ENCODE measurements around the gene MID2.
"Not testable (repeated sequence)": the region's sequence is repeated elsewhere in the genome, so short reads cannot be mapped to it uniquely, and the experiment has no call there.

The MID2 gene

DNA sequence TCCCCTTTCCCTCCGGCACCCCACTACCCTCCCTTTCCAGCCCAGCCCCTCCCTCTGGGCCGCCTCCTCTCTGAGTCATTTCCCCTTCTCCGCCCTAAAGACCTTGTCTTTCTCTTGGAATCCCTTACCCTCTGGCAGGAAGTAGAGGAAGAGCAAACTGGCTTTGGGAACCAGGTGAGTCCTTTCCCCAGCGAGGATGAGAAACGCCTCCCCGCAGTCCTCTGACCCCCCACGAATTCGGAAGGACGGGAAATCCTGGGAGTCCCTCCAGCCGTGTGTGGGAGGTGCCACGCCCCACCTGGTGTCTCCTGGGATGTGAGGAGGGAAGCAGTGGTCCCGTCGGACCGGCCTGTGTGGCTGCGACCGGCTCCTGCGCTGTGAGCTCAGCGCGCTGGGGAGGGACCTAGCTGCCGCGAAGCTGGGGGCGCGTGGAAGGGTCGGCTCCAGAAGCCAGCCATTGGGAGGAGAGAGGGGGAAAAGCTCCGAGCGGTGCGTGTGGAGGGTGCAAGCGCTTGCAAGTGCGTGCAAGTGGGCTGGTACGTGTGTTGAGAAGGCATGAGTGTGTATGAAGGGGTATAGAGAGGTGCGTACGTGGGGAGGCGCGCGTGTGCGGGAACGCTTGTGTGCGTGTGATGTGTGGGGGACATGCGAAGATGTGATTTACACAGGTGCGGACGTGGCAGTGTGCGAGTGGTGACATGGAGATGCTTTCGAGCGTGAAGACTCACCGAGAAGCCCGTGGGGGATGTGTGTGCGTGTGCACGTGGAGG lies 110.2 kb downstream of the MID2 start:
- peaks cover 33% of the 10 kb centered on the region for H3K9me3 Mint-ChIP-seq
- H3K36me3 Mint-ChIP-seq (ENCODE audit: low read depth): no peaks in the 10 kb centered on the region
- H3K4me1 Mint-ChIP-seq: peaks cover 5% of the 10 kb centered on the region
- H3K27me3 Mint-ChIP-seq (ENCODE audit: low read depth, poor library complexity): peaks cover 33% of the 10 kb centered on the region
- peak overlapping the region; percentile 78 for H3K4me3 Mint-ChIP-seq
- DNase-seq: peak; percentile 14
- TF ChIP-seq CTCF (IDR thresholded peaks at IDR 0.05): no peak
- no peak overlapping the region for H3K27ac Mint-ChIP-seq

GRCh38 chrX:107936434-107936730 lies 110.7 kb downstream of the MID2 start:
- peak overlapping the region; percentile 78 for H3K4me3 Mint-ChIP-seq
- H3K27ac Mint-ChIP-seq: no peak overlapping the region
- H3K4me1 Mint-ChIP-seq: peaks cover 5% of the 10 kb centered on the region
- H3K36me3 Mint-ChIP-seq (ENCODE audit: low read depth): no peaks in the 10 kb centered on the region
- H3K9me3 Mint-ChIP-seq: peaks cover 33% of the 10 kb centered on the region
- peaks cover 33% of the 10 kb centered on the region for H3K27me3 Mint-ChIP-seq (ENCODE audit: low read depth, poor library complexity)
- TF ChIP-seq CTCF (IDR thresholded peaks at IDR 0.05): no peak
- DNase-seq: no peak

DNA sequence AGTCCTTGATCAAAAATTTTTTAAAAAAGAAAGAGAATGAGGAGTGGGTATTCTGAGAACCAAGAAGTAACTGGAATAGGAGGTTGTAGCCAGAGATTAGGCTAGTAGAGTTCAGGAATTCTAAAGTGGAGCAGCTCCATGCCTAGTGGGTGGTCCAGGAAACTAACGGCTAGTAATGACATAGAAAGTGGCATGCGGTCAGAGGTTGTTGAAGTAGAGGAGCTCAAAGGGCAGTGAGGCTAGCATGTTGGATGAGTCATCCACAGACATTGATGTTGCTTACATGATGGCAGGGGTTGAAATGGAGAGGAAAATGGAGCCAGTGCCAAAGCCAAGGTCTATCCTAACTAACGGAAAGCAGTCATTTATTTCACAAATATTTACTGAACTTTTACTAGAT lies 114.4 kb downstream of the MID2 start:
- Mint-ChIP-seq H3K27me3 (ENCODE audit: low read depth, poor library complexity) (peaks cover 18% of the 10 kb centered on the region), H3K27ac (no peak overlapping the region), H3K36me3 (ENCODE audit: low read depth) (no peaks in the 10 kb centered on the region), H3K4me3 (no peak overlapping the region), H3K9me3 (peaks cover 30% of the 10 kb centered on the region), H3K4me1 (peaks cover 5% of the 10 kb centered on the region)
- TF ChIP-seq CTCF (IDR thresholded peaks at IDR 0.05): no peak
- DNase-seq: no peak

DNA sequence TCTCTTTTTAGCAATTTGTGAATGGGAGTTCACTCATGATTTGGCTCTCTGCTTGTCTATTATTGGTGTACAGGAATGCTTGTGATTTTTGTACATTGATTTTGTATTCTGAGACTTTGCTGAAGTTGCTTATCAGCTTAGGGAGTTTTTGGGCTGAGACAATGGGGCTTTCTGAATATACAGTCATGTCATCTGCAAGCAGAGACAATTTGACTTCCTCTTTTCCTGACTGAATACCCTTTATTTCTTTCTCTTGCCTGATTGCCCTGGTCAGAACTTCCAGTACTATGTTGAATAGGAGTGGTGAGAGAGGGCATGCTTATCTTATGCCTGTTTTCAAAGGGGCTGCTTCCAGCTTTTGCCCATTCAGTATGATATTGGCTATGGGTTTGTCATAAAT lies 129.7 kb downstream of the MID2 start:
- H3K9me3 Mint-ChIP-seq: peaks cover 49% of the 10 kb centered on the region
- not testable (repeated sequence) for H3K27ac Mint-ChIP-seq; H3K4me1 Mint-ChIP-seq; H3K27me3 Mint-ChIP-seq (ENCODE audit: low read depth, poor library complexity); DNase-seq; H3K36me3 Mint-ChIP-seq (ENCODE audit: low read depth); H3K4me3 Mint-ChIP-seq

DNA sequence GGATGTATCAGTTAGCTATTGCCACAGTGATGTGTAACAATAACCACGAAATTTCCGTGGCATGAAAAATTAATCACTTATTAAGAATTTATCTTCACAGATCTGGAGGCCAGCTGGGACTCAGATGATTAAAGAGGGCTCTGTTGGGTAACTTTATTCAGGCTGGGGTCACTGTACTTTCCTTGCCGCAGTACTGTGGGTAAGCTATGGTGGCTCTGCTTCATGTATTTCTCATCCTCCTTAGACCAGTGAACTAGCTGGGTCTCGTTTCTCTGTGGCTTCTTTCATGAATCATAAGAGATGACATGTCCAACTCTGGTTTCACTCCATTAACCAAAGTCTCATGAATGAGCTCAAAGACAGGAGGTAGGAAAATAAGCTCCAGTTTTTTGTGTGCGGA lies 143.0 kb downstream of the MID2 start:
- Mint-ChIP-seq H3K27ac (no peak overlapping the region), H3K36me3 (ENCODE audit: low read depth) (no peaks in the 10 kb centered on the region), H3K9me3 (peaks cover 27% of the 10 kb centered on the region), H3K27me3 (ENCODE audit: low read depth, poor library complexity) (peaks cover 9% of the 10 kb centered on the region), H3K4me1 (no peaks in the 10 kb centered on the region), H3K4me3 (no peak overlapping the region)
- no peak for TF ChIP-seq CTCF (IDR thresholded peaks at IDR 0.05)
- no peak for DNase-seq

DNA sequence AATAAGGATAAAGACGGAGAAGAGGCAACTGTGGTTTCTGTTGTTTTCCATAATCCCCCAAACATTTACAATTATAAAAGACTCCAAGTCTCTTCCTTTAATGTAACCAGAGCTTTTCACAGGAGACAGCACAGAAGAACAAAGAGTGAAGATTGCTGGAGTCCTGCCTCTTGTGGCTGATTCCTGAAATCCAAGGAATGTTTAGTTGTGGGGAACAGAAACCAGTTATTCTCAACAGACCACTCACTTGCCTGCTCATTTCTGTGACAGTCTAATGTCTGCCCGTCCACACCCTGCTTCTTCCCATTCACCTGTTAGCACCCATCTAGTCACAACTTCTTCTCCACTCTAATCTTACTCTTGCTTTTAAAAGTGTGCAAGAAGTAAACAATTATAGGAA lies 144.4 kb downstream of the MID2 start:
- peaks cover 9% of the 10 kb centered on the region for H3K27me3 Mint-ChIP-seq (ENCODE audit: low read depth, poor library complexity)
- H3K36me3 Mint-ChIP-seq (ENCODE audit: low read depth): no peaks in the 10 kb centered on the region
- H3K4me3 Mint-ChIP-seq: no peak overlapping the region
- H3K4me1 Mint-ChIP-seq: no peaks in the 10 kb centered on the region
- peaks cover 26% of the 10 kb centered on the region for H3K9me3 Mint-ChIP-seq
- DNase-seq: no peak
- H3K27ac Mint-ChIP-seq: no peak overlapping the region
- no peak for TF ChIP-seq CTCF (IDR thresholded peaks at IDR 0.05)
